BLaER1 treated with 17β-estradiol and CSF1 and Interleukin-3, amounts not matched to agents 10 nM and 100 nM (cell line): Measurements from ENCODE around the gene ZNF180.
A peak's percentile ranks its signal among the peaks of the same experiment; 100 is the strongest.

Source experiments
- H3K27ac ChIP-seq, 11 experiments: shearing (Covaris generic); formaldehyde crosslinking; 2 replicates each; pipeline ENCODE4 v1.8.1; 2022
- H3K27me3 ChIP-seq, 11 experiments: shearing (Covaris generic); formaldehyde crosslinking; 2 replicates each; pipeline ENCODE4 v1.8.1; 2022
- H3K36me3 ChIP-seq, 11 experiments: shearing (Covaris generic); formaldehyde crosslinking; 2 replicates each; pipeline ENCODE4 v1.8.1; 2022
- H3K4me1 ChIP-seq, 10 experiments: shearing (Covaris generic); formaldehyde crosslinking; 2 replicates each; pipeline ENCODE4 v1.8.1; 2022
- H3K4me2 ChIP-seq, 11 experiments: shearing (Covaris generic); formaldehyde crosslinking; 2 replicates each; pipeline ENCODE4 v1.8.1; 2022
- H3K4me3 ChIP-seq, 10 experiments: shearing (Covaris generic); formaldehyde crosslinking; 2 replicates each; pipeline ENCODE4 v1.8.1; 2022
- H3K9ac ChIP-seq, 11 experiments: shearing (Covaris generic); formaldehyde crosslinking; 2 replicates each; pipeline ENCODE4 v1.8.1; 2022
- H3K9me3 ChIP-seq, 11 experiments: shearing (Covaris generic); formaldehyde crosslinking; replicated peaks in 1 of 11; 2 replicates each; pipeline ENCODE4 v1.8.1; 2022
- H4K20me1 ChIP-seq, 11 experiments: shearing (Covaris generic); formaldehyde crosslinking; 2 replicates each; pipeline ENCODE4 v1.8.1; 2022
- Cebpa-rat ChIP-seq, 11 experiments: shearing (Covaris generic); IDR thresholded peaks; 2 replicates each; pipeline ENCODE4 v1.8.1; 2022

ZNF180 gene

GRCh38 chr19:44532819-44533218 lies 32.5 kb upstream of the ZNF180 start:
- Histone ChIP-seq H3K27me3 (no peaks in the 10 kb centered on the region), H4K20me1 (no peaks in the 10 kb centered on the region), H3K4me3 (no peak overlapping the region), H3K36me3 (no peaks in the 10 kb centered on the region), H3K27ac (no peak overlapping the region), H3K4me2 (no peak overlapping the region), H3K9ac (no peak overlapping the region), H3K4me1 (peaks cover 0 to 18% (median 5%) of the 10 kb centered on the region in 10 experiments; a peak in 10 of 20 replicates), H3K9me3 (peaks cover 11 to 32% (median 15%) of the 10 kb centered on the region in 11 experiments)
- TF ChIP-seq Cebpa-rat (IDR thresholded peaks at IDR 0.05) = no peak

DNA sequence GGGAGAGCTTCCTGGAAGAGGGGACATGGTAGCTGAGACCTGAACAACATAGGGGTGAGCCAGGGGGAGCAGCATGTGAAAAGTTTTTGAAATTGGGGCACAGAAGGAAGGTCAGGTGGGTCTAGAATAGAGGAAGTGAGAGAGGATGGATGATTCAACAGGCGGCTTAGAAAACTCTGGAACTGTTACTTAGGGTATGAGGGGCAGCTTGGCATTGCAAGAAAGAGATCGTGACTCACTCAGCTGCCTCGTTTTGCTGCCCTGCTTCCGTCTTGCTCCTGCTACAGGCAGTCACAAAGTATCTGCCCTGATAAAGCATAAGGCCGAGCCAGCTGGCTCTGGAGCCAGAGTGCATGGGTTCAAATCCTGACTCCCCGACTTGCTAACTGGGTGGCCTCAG lies 30.5 kb upstream of the ZNF180 start:
- Histone ChIP-seq H3K4me3 (no peak overlapping the region), H3K27ac (peak overlapping the region in 3 of 11 experiments; percentile 27 to 35 (median 28); a peak in 3 of 22 replicates), H3K9me3 (peaks cover 7 to 12% (median 10%) of the 10 kb centered on the region in 11 experiments), H3K9ac (no peak overlapping the region), H4K20me1 (no peaks in the 10 kb centered on the region), H3K36me3 (no peaks in the 10 kb centered on the region), H3K27me3 (no peaks in the 10 kb centered on the region), H3K4me2 (peak overlapping the region in 5 of 11 experiments; percentile 39 to 53 (median 51); a peak in 10 of 22 replicates), H3K4me1 (peaks cover 0 to 18% (median 5%) of the 10 kb centered on the region in 10 experiments; a peak in 10 of 20 replicates)
- no peak for TF ChIP-seq Cebpa-rat (IDR thresholded peaks at IDR 0.05)

GRCh38 chr19:44529536-44529935 lies 29.2 kb upstream of the ZNF180 start, which contains the start of gene CEACAM20:
CEACAM20 (minus strand) TSS chr19:44529675; CDS start chr19:44529509, 166 bp downstream.
- Histone ChIP-seq H3K9me3 (no peaks in the 10 kb centered on the region), H3K27ac (peak within 1 kb of the TSS in 2 of 11 experiments; percentile 6 to 35; a peak in 2 of 22 replicates)

DNA sequence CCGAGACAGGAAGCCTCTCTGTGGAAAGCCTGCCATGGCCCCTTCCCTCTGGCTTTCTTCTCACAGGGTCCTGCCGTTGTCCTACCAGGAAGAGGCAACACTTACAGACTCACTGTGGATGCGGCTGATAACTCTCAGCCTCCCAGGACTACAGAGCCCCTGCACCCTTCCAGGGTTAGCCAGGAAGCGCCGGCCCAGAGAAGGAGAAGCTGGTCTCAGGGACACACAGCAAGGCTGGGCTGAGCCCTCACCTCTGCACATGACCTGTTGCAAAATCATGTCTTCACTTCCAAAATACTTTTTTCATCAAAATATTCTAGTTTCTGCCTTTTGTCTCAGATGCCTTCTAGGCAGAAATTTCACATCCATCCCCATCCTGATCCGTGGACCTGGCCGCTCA lies 27.2 kb upstream of the ZNF180 start:
- no peak overlapping the region for H3K27ac ChIP-seq
- peaks cover 0 to 18% (median 5%) of the 10 kb centered on the region in 10 experiments; a peak in 10 of 20 replicates for H3K4me1 ChIP-seq
- no peaks in the 10 kb centered on the region for H3K27me3 ChIP-seq
- no peak overlapping the region for H3K4me3 ChIP-seq
- H3K4me2 ChIP-seq = no peak overlapping the region
- H3K9me3 ChIP-seq = no peaks in the 10 kb centered on the region
- no peak overlapping the region for H3K9ac ChIP-seq
- H3K36me3 ChIP-seq = no peaks in the 10 kb centered on the region
- H4K20me1 ChIP-seq = no peaks in the 10 kb centered on the region
- TF ChIP-seq Cebpa-rat (IDR thresholded peaks at IDR 0.05) = no peak

More at GRCh38 chr19:44529536-44529935, 29.2 kb upstream of the ZNF180 start, which contains the start of gene CEACAM20:
- Histone ChIP-seq H3K4me2 (peak within 1 kb of the TSS in 4 of 11 experiments; percentile 39 to 53 (median 52); a peak in 2 of 22 replicates), H3K4me1 (peaks cover 0 to 18% (median 5%) of the 10 kb centered on the region in 10 experiments; a peak in 10 of 20 replicates), H3K27me3 (no peaks in the 10 kb centered on the region), H3K36me3 (no peaks in the 10 kb centered on the region), H4K20me1 (no peaks in the 10 kb centered on the region), H3K4me3 (no peak within 1 kb of the TSS), H3K9ac (no peak within 1 kb of the TSS)
- no peak for TF ChIP-seq Cebpa-rat (IDR thresholded peaks at IDR 0.05)

DNA sequence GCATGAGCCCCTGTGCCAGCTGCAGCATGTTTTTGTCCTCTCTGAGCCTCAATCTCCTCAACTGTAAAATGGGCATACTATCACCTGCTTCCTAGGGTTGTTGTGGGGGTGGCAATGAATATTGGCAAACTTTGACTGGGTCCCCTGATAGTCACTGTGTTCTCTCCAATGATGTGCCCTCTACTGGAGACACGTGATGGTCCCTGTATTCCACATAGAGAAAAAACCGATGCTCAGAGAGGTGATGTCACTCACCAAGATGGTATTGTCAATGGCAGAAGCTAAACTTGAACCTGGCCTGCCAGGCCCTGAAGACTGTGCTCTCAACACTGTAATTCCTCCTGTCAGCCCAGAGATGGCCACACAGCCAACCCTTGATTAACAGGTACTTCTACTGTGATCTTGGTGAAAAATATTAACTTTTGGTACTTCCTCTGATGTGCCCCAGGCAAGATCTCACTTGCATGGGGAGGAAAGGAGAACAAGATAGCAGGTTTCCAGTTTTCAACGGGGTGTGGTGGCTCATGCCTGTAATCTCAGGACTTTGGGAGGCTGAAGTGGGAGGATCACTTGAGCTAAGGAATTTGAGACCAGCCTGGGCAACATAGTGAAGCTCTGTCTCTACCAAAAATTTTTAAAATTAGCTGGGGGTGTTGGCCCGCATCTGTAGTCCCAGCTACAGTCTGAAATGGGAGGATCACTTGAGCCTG lies 25.6 kb upstream of the ZNF180 start:
- H4K20me1 ChIP-seq = no peaks in the 10 kb centered on the region
- H3K27ac ChIP-seq = no peak overlapping the region
- TF ChIP-seq Cebpa-rat (IDR thresholded peaks at IDR 0.05) = no peak
- no peaks in the 10 kb centered on the region for H3K27me3 ChIP-seq
- H3K9me3 ChIP-seq = peaks cover 0 to 8% (median 0%) of the 10 kb centered on the region in 11 experiments; a peak in 2 of 22 replicates
- H3K9ac ChIP-seq = no peak overlapping the region
- no peak overlapping the region for H3K4me2 ChIP-seq
- H3K4me3 ChIP-seq = no peak overlapping the region
- H3K36me3 ChIP-seq = no peaks in the 10 kb centered on the region
- H3K4me1 ChIP-seq = peaks cover 0 to 7% (median 2%) of the 10 kb centered on the region in 10 experiments; a peak in 10 of 20 replicates

GRCh38 chr19:44521370-44521769 lies 21.0 kb upstream of the ZNF180 start:
- TF ChIP-seq Cebpa-rat (IDR thresholded peaks at IDR 0.05) = no peak
- H3K27ac ChIP-seq = no peak overlapping the region
- H3K9me3 ChIP-seq = peaks cover 14 to 48% (median 29%) of the 10 kb centered on the region in 11 experiments; a peak in 21 of 22 replicates
- H3K4me1 ChIP-seq = peaks cover 0 to 4% (median 0%) of the 10 kb centered on the region in 10 experiments; a peak in 1 of 20 replicates
- no peaks in the 10 kb centered on the region for H3K27me3 ChIP-seq
- no peaks in the 10 kb centered on the region for H4K20me1 ChIP-seq
- no peak overlapping the region for H3K9ac ChIP-seq
- no peak overlapping the region for H3K4me2 ChIP-seq
- no peaks in the 10 kb centered on the region for H3K36me3 ChIP-seq
- no peak overlapping the region for H3K4me3 ChIP-seq

- Histone ChIP-seq H4K20me1 (no peaks in the 10 kb centered on the region), H3K4me1 (peaks cover 0 to 7% (median 0%) of the 10 kb centered on the region in 10 experiments; a peak in 1 of 20 replicates), H3K4me3 (no peak overlapping the region), H3K27ac (no peak overlapping the region), H3K36me3 (no peaks in the 10 kb centered on the region), H3K9ac (no peak overlapping the region), H3K4me2 (no peak overlapping the region), H3K27me3 (no peaks in the 10 kb centered on the region), H3K9me3 (peaks cover 19 to 54% (median 38%) of the 10 kb centered on the region in 11 experiments; a peak in 21 of 22 replicates)
- TF ChIP-seq Cebpa-rat (IDR thresholded peaks at IDR 0.05) = no peak
Measured at GRCh38 chr19:44517146-44517545, 16.8 kb upstream of the ZNF180 start.

DNA sequence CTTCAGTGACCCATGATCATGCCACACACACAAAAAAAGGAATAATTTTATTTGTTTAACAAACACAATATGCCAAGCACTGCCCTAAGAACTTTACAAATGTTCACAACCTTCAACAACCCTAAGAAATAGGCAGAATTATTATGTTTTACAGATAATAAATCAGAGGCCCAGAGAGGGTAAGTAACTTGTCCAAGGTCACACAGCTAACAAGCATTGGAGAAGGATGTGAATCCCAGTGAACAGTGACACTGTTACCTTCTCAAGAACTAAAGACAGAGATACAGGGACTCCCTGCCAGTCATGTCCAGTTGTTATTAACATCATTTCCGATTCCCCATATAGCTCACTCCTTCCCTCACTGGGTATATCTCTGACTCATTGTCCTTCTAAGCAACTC lies 15.6 kb upstream of the ZNF180 start:
- H3K9ac ChIP-seq = no peak overlapping the region
- peaks cover 0 to 7% (median 0%) of the 10 kb centered on the region in 10 experiments; a peak in 1 of 20 replicates for H3K4me1 ChIP-seq
- H3K9me3 ChIP-seq = peaks cover 19 to 53% (median 38%) of the 10 kb centered on the region in 11 experiments; a peak in 21 of 22 replicates
- H4K20me1 ChIP-seq = no peaks in the 10 kb centered on the region
- H3K36me3 ChIP-seq = no peaks in the 10 kb centered on the region
- H3K4me3 ChIP-seq = no peak overlapping the region
- no peak overlapping the region for H3K27ac ChIP-seq
- TF ChIP-seq Cebpa-rat (IDR thresholded peaks at IDR 0.05) = no peak
- H3K4me2 ChIP-seq = no peak overlapping the region
- no peaks in the 10 kb centered on the region for H3K27me3 ChIP-seq

DNA sequence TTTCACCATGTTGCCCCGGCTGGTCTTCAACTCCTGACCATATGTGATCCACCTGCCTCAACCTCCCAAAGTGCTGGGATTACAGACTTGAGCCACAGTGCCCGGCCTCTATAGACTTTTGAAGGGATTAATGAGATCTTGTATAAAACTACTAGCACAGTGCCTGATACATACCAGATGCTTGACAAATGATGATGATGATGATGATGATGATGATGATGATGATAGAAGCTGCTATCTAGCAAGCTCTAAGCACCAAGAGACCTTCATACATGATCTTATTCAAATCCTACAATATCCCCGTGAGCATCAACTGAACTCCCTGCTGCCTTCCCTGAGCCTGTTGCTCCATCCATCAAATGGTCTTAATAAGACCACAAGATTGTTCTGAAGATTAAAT lies 14.7 kb upstream of the ZNF180 start:
- no peak overlapping the region for H3K4me3 ChIP-seq
- H3K36me3 ChIP-seq = no peaks in the 10 kb centered on the region
- H3K27ac ChIP-seq = no peak overlapping the region
- H4K20me1 ChIP-seq = no peaks in the 10 kb centered on the region
- no peak overlapping the region for H3K9ac ChIP-seq
- H3K9me3 ChIP-seq = peaks cover 13 to 46% (median 33%) of the 10 kb centered on the region in 11 experiments; a peak in 21 of 22 replicates
- peaks cover 0 to 7% (median 0%) of the 10 kb centered on the region in 10 experiments; a peak in 1 of 20 replicates for H3K4me1 ChIP-seq
- H3K4me2 ChIP-seq = no peak overlapping the region
- no peaks in the 10 kb centered on the region for H3K27me3 ChIP-seq
- no peak for TF ChIP-seq Cebpa-rat (IDR thresholded peaks at IDR 0.05)
